Measurements from ENCODE around the gene FOXO6.

FOXO6 gene

DNA sequence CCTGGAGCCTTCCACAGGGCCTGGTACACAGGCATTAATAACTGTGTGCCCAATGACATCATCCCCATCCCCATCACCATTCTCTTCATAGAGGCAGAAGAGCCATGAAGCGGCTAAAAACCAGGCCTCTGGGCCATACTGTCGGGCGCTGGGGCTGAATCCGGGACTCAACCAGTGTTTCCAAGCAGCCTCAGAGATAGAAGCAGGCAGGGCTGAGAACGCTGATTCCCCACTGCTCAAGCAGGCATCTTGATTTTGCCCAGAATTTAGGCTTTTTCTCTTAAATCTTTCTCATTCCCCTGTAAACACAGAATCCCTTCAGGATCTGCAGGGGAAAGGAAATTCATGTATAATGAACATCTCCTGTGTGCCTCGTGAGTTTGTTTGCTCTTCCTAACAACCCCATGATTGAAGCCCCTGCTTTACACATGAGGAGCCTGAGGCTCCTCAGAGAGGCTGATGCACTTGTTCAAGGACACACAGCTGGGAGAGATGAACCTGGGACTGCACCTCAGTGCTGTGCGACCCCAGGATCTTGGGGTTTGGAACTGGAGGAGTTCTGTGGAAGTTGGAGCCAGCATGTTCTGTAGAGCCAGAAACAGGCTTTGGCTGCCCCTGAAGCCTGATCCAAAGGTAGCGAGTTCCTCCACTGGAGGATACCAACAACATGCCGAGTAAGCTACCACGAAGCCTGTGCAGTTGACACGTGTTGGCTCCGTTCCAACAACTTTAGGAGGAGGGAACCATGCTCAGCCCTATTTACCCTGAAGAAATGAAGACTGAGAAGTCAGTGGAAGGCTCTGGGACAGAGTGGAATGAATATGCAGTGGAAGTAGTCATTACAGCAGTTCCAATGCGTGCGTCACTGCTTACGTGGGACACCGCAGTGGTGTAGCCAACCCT is 67.8 kb downstream of the FOXO6 start:
- no peak for DNase-seq

DNA sequence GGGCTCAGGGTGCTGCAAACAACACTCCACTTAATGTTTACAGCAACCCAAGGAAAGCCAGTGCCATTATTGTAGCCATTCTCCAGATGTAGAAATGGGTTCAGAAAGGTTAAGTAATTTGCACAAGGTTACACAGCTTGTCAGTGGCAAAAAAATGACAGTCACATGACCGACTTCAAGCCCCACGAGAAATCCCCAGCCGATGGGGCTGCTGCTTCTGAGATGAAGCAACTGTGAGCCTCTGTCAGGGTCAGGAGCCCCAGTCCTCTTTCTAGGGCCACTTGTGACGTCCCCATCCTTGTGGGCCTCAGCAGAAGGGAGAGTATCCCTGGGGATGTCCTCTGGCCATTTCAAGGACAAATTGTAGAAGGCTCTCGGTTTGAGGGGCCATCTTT is 68.4 kb downstream of the FOXO6 start:
- no peak for DNase-seq

DNA sequence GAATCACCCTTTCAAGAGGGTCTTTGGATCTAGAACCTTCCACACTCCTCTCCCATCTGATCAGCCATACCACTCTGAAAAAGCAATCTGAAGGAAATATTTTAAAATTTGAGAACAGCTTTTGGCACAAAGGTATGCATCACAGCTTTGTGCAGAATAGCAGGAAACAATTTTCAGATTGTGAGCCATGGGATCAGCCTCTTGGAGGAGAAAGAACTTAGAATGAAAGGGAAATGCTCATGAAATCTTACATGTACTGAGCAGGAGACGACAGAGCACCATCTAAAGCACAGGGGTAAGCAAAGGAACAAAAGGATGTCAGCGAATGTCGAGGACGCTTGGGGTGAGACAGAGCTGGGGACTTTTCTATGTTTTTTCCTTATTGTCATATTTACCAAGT is 68.8 kb downstream of the FOXO6 start:
- no peak for DNase-seq

DNA sequence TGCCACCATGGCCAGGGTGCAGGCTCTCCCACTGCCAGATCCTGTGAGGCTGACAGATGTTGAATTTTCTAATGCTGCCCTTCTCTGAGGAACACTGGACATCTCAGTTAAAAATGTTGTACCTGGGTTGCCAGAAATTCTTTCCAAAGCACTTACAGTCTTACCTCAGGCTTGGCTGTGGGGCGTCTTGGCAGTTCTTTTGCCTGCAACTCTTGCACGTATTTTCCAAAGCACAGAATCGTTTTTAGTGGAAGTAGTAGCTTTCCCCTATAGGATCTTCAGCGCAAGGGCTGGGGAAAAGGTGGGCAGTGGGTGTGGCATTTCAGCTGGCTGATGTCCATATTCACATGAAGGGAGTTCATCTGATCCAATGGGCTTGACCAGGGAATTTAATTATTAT is 69.3 kb downstream of the FOXO6 start:
- no peak for DNase-seq

DNA sequence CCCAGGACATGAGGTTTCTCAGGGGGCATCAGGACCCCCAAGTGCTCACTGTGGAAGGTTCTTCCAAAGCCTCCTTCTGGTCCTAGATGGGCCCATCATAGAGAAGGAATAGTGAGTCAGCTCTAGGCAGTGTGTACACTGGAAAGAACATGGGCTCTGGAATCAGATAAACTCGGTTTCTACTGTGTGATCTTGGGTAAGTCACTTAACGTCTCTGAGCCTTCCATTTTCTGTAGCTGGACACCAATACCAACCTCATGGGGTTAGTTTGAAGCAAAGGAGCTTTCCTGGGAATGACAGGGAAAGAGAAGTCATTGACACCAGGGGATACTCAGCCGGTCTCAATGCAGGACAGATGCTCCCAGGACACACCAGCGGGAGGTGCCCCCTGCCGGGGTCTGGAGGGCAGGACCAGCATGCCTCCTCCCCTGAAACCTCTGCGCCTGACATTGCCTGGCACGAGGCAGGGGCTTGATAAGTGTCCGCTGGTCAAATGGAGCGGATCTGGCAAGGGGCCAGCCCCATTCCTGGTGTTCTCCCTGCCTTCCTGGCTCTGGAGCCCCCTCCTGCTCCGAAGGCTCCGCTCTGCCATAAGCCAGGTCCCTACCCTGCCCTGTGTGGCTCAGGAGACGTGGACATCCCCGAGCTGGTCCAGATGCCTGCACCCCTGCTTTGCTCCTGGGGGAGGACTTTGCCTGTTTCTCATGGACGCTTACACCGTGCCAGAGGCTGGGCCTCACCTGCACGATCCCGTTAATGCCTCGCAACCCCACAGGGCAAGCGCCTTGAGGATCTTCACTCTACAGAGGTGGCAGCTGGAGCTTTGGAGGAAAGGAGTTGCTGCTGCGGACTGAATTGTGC is 70.5 kb downstream of the FOXO6 start:
- no peak for DNase-seq
